Measurements from ENCODE around the gene FHL1.
"Not testable (repeated sequence)": the region's sequence is repeated elsewhere in the genome, so short reads cannot be mapped to it uniquely, and the experiment has no call there.

FHL1 gene

DNA sequence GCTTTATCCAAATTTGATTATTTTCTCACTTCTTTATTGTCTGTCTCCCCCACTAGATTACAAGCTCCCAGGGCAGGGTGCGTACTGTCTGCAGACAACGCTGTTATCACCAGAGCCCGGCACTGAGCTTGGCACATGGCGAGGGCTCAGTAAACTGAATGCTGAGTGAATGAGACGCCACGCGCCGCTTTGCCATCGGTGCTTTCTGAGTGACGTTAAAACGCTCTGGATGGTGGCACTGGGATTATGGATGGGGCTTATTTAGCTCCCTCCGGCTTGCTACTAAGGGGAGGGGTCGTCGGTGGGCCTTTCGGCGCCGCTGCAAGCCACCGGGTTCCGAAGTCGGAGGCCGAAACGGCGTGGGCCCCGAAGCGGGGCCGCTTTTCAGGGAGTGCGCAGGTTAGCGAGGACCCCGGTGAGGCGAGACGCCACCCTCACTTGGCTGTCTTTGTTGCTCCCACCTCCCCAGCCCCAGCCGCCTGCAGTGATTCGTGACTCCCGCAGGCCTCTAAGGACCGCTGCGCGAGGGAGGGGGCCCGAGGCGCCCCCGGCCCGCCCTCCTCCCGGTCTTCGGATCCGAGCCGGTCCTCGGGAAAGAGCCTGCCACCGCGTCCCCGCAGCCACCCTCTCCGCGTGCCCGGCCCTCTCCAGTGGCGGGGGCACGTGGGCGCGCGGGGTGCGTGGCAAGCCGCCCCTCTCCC lies 569 bp upstream of the FHL1 start:
- in situ Hi-C loops (cut with MboI; ENCODE audit: low sequenced_read_pairs): no loop called here

DNA sequence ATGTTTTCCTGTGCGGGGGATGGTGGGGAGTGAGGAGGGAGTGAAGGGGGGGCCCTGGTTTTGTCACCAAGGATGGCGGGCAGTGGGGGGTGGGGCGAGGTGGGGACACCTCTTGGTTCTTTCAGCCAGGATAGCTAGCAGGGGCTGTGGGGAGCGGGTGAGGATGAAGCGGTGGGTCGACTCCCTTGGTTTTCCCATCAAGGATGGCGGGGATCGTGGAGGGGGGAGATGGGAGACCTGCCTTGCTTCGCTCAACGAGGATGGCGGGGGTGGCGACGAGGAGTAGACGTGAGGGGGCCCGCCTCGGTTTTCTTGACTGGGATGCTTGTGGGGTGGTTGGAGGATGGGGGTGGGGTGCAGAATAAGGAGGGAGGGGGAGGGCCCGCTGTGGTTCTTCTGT lies 643 bp downstream of the FHL1 start:
- in situ Hi-C loops (cut with MboI; ENCODE audit: low sequenced_read_pairs): no loop called here

DNA sequence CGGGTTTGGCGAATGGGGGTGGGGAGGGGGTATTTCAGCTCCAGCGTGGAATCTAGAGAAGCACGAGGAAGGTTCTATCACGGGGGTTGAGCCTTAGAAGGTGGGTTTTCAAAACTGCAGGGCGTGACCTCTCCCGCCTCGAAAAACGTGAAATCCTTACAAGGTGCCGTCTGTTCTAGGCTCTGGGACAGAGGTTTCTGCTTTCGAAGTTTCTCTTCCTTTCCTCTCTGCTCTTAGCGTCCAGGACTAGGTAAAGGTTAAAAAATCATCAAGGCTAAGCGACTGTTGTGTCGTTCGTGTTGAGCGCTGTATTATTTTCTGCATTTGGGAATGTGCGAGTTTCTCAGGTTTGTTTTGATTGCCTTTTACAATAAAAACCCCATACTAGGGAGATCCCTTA lies 1.1 kb downstream of the FHL1 start:
- in situ Hi-C loops (cut with MboI; ENCODE audit: low sequenced_read_pairs): no loop called here

DNA sequence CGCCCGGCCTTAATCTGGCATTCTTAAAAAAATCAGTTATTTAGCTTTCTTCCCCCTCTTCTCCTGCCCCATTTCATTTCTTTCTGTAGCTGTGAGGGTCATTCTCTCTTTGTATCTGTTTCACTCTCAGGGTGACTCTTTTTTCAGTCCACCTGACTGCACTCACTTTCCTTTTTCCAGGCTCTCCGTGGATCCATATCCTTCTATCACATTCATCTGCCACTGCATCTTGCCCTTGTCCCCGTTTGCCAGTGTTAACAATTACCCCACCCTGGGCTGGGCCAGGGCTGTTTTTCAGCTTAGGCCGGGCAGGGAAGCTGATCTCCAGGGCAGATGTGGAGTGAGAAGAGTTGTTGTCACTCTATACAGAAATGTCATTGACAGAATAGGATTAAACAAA lies 7.7 kb downstream of the FHL1 start:
- in situ Hi-C loops (cut with MboI; ENCODE audit: low sequenced_read_pairs): no loop called here

DNA sequence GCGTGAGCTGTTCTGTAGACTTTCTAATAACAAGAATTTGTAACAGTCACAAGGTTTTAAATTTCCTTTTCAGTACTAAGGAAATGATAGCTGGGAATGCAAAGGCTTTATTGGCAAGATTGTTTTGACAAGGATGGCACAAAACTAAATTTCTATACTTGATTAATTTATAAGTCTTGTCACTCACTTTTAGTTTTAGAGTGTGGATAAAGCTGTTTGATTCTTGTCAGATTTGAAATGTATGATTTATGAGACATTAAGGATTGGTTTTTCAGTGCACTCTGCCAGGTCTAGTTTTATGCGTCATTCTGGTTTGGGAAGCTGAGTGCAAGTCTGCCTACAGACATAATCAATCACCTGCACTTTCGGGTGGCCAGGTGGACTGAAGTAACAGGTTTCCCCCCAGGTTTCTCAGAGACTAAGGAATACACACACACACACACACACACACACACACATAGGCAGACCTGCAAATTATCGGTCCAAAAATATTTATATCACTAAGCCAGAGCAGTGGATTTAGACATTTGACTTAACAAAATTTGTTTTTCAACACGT lies 9.3 kb downstream of the FHL1 start:
- in situ Hi-C loops (cut with MboI; ENCODE audit: low sequenced_read_pairs): no loop called here

DNA sequence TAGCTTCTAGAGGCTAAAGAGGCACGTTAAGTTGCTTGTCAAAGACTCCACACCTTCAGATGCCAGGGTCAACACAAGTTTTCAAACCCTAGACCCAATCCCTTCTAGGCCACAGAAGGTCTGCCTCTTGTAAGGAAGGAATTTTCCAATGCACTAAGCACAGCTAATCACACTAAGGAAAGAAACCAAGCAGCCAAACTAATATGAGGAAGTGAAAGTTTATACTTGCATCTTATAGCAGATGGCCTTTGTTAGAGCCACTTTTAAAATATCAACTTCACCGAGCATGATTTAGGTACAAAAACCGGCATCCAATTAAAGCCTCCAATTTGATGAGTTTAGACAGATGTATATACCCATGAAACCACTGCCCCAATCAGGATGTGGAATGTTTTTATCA lies 9.9 kb downstream of the FHL1 start:
- in situ Hi-C loops (cut with MboI; ENCODE audit: low sequenced_read_pairs): no loop called here

DNA sequence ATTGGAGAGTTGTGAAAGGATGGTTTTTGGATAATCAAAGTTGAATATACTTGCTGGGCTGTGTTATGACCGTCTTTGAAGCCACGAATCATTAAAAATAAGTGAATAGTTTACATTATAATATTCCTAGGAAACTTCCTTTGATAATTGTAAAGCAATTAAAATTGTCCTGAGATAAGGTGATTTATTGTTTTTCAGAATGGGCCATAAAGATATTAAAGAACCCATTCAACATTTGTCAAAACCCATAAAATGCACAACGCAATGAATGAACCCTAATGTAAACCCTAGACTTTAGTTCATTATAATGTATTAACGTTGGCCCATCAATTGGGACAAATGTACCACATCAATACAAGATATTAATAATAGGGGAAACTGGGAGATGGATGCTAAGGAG lies 11.4 kb downstream of the FHL1 start:
- in situ Hi-C loops (cut with MboI; ENCODE audit: low sequenced_read_pairs): no loop called here

DNA sequence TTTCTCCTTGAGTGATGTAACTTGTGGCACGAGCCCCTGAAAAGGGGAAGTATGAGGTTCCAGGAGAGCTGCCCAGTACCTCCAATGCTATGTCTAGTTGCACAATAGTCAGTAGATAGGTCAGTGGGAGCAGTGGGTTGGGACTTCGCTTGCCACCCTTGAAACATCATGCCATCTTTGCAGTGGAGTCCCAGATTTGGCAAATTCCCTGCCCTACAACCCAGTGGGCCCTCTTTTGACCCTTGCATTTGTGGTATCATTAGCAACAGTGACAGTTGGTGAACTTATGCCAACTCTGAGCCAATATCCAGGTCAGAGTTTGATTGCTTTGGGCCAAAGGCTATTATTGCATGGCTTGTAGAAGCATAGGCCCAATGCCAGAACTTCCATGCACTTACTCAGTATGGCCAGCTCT lies 12.3 kb downstream of the FHL1 start:
- in situ Hi-C loops (cut with MboI; ENCODE audit: low sequenced_read_pairs): no loop called here

DNA sequence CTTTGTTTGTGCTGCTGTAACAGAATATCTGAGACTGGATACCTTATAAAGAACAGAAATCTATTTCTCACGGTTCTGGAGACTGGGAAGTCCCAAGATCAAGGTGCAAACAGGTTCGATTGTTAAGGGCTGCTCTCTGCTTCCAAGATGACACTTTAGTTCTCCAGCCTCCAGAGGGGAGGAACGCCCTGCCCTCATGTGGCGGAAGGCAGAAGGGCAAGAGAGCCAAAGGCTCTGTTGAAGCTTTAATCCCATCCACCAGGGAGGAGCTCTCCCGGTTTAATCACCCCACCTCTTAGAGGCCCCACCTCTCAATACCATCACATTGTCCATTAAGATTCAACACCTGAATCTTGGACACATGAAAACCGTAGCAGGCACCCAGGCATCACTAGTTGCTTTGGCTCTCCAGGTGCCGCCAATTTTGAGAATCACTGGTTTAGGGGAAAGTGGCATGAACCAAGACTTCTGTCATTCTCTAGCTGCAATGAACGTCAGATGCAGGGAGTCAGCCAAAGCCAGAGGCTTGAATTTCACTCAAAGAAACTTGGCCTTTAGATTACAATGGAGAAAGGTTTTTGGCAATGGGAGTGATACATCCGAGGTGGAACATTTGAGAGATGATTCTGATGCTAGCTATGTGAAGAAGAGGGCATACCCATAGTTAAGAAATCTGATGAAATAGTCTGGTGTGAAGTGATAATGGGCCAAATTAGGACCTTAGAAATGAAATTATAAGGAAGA lies 15.7 kb downstream of the FHL1 start:
- in situ Hi-C loops (cut with MboI; ENCODE audit: low sequenced_read_pairs): no loop called here

DNA sequence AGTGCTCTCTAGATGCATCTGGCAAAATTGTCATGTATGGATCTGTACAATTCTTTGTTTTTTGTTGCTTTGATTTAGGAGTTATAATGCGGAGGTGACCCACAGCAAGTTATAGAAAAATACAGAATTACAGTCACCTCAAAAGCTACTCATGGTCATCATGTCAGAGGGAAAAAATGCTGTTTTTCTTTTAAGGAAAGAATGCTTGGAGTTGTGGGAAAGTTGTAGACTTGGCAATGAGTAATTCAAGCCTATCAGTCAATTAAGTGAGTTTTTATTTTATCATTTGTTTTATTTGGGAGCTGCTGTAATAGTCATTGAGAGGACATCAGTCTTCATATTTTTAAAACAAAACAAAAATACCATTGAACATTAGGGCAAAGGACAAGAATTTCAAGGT lies 16.4 kb downstream of the FHL1 start:
- in situ Hi-C loops (cut with MboI; ENCODE audit: low sequenced_read_pairs): no loop called here

DNA sequence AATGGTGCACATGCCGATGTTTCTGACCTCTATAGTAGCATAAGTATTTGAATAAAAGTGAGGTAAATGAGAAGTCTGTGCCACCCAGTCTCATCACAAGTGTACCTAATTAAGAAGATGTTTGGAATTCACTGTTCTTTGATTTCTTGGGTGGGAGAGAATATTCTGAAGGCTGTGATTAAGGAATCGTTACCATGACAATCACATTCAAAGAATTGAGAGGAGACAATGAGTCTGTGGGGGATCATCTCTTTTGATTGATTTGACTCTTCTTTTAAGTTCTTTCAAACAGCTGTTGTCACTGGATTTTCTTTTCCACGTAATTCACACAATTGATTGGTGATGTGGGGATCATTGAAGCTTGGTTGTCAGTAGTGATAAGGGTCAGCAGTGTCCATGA lies 18.1 kb downstream of the FHL1 start:
- in situ Hi-C loops (cut with MboI; ENCODE audit: low sequenced_read_pairs): no loop called here

DNA sequence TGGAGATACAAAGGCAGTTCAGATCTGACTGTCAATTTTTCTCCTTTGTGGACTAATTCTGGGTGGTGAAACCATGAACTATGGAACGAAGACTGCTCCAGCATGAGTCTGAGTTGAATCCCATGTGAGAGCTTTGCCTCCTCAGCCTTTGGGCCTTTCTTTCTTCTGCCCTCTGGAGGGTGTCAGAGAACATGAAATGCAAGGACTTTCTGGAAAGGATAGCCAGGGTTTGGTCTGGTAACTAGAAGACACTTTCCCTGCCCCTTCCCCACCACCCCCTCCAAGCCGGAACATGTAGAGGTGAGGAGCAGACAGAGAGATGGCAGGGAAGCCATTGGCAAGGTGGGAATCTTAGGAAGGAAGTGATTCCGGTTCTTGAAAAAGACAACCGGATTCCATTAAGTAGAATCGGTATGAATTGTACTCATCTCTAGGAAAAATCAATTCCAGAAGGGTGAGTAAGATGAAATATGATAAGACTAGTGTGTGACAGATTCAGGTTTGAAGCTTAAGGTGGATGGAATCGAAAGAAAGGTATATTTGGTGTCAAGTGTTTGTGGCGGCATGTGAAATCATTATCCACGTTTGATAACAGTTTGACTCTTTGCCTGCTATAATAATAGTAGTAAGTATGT lies 19.0 kb downstream of the FHL1 start:
- in situ Hi-C loops (cut with MboI; ENCODE audit: low sequenced_read_pairs): no loop called here

DNA sequence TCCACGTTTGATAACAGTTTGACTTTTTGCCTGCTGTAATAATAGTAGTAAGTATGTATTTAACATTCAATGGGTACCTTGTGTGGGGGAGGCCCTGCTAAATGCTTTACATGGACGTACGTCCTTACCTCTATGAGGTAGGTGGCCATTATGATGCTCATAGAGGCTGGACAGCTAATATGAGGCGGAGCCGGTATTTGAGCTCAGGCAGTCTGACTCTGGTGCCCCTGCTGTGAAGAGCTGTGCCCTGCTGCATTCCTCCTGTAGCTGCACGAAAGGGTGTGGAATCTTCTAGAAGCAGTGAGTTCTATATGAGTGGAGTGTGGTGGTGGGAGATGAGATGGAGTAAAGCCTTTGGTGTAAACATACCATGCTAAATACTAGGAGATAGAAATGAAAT lies 20.7 kb downstream of the FHL1 start:
- in situ Hi-C loops (cut with MboI; ENCODE audit: low sequenced_read_pairs): not testable (repeated sequence)

DNA sequence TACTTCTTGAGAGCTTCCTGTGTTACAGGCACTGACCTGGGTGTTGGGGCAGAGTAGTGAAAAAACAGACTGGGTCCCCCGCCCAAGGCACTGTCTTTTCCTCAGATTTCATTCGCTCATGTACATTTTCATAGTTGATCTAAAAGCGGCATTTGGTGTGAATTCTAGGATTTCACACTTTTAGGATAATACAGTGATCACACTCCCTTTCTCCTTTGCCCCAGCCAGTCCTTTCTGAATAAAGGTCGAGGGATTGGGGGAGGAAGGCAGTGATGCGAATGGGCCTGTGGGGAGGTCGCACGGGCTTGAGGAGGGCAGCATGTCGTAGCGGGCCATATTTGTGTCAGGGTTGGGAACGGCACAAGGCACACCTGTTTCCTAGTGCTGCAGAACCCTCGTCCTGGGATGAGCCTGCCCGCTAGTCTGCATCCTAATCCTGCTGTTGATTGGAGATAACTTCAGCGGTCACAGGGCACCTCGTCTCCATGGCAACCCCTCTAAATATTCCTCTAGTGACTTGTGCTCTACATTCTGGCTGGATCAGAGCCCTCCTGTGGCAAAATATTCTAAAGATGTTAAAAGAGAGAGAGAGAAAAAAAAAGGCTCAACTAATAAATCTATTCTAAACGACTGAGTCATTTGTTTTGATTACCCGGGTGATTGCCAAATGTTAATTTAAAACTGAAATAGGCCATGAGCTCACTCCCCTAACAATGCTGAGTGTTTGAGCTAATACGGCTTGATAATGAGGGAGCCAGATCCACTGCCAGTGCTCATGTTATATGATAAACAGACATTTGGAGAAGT lies 21.8 kb downstream of the FHL1 start:
- in situ Hi-C loops (cut with MboI; ENCODE audit: low sequenced_read_pairs): no loop called here

DNA sequence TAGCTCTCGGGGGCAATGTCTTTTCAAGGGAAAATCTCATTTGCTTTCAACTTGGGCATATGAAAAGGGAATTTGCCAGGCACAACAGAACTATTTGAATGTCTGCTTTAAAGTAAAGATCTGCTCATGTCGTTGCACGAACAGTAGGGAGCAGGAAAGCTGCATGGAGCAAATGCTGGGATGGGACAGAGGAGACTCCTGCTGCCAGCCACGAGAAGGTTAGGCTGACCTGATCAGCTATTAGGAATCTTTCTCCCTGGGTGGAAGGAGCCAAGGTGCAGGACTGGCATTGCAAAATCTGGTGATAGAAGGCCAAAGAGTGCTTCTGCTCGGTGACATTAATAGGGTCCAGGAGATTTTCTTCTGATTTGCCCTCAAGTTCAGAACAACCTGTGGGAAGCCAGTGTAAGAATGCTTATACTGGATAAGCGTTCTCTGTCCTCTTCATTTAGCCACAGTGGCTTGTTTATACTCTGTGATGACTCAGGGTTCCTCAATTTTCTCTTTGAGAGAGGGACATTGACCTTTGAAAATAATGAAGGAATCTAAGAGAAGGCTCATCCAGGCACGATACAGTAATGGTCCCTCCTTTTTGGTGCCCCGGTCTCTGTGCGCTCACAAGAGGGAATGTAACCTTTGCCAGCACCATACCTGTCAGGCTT lies 22.9 kb downstream of the FHL1 start:
- in situ Hi-C loops (cut with MboI; ENCODE audit: low sequenced_read_pairs): no loop called here

DNA sequence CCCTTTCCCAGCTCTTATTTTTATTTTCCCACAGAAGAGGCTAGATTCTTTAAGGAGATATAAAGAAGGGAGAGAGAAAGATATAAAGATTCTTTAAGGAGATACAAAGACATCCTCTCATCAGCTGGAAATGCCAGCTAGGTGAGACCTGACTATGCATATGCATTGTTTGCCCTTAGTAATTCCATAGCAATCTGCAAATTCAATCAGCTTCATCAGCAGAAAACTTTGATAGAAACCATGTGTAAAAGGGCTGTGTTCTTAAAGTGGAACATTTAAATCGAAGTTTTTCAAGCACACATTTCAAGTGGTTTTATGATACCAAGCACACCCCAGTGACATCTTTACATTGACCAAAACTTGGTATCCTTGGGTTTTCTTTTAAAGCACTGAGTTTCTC lies 24.1 kb downstream of the FHL1 start:
- in situ Hi-C loops (cut with MboI; ENCODE audit: low sequenced_read_pairs): no loop called here

DNA sequence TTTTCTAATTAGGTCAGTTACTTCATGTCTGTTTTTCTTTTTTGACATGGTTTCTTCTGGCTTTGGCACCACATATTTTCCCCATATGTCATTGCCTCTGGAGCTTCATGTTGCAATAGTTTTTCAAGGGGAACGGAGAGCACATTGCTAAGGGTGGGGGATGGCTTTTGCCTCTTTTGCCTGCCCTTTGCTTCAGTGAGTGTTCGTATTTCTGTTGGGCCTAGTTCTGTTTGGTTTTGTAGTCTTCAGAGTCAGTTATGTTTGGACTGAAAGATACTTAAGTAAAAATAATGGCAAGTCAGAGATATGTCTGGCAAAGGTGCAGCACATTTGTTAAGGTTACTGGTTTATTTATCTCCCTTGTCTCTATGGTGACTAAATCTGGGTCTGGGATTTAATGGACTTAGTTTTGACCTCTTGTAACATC lies 29.1 kb downstream of the FHL1 start:
- in situ Hi-C loops (cut with MboI; ENCODE audit: low sequenced_read_pairs): no loop called here

DNA sequence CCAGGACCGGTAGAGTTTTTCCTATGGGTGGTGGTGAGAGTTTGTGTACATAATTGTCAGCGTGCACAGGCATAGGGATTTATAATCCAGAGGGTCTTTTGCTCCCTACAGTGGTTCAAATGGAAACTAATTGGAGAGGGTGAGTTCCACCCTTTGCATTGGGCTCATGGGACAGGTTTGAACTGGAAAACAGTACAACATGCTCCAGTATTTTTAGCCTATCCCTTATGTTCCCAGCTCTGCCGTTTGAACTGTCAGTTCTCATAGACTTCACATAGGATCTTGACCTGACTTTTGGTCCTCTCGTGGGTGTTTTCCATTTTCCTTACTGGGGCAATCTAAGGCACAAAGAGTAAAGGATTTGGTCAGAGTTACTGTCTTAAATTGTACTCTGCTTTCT lies 31.8 kb downstream of the FHL1 start:
- in situ Hi-C loops (cut with MboI; ENCODE audit: low sequenced_read_pairs): no loop called here

DNA sequence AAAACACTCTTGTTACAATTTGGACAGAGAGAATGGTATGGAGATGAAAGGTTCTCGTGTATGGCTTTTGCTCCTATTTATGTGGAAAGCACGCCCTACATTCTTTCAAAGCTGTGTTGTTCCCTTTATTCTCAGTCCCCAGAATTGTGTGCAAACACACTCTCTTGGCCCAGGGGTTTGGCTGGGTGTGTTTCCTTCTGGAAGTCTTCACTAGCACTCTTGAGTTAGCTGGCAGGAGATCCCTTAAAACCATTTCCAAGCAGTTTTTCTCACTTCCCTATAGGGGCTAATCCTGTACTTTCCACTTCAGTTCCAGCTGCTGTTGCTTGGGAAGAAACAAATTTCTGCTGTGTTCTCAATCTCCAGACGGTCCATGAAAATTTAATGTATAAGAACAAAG lies 35.1 kb downstream of the FHL1 start:
- in situ Hi-C loops (cut with MboI; ENCODE audit: low sequenced_read_pairs): no loop called here

DNA sequence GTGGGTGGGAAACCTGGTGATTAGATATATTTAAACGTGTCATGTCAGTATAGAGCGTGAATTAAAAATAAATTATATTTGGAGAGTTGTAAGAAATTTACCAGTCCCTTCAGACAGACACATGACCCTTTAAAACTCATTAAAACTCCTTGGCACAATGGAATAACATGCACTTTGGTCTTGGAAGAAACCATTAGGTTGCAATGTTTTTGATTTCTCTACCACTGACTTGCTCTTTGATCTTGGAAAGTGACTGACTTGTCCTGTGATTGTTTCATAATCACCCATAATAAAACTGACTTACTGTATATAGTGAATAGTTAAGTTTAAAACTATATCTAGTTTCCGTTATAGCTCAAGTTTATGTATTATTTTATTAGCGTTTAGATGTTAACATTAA lies 35.8 kb downstream of the FHL1 start:
- in situ Hi-C loops (cut with MboI; ENCODE audit: low sequenced_read_pairs): no loop called here

DNA sequence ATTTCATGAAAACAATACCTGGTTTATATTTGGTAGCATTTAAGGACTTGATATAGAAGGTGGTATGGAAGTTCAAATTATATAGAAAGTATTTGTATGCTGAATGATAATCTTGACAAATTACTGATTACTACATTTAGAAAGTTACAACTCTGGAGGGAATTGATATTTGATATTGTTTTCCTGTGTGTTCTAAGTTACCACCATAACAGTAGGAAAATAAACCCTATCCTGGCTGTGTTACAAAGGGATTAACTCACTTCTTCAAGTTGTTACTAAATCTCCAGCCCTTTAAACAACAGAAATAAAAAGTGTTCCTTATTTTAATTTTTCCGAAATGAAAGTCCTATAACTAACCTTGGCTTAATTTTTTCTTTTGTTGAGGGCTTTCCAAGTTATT lies 36.6 kb downstream of the FHL1 start:
- in situ Hi-C loops (cut with MboI; ENCODE audit: low sequenced_read_pairs): no loop called here
